IPS DF 4.7 (cell line): Measurements from ENCODE around the gene FAT1.

Source experiments
- DNase-seq: peaks from one replicate; pipeline ENCODE4 v3.0.0-alpha.2; 2013; ENCODE audit warnings: low spot score; ENCODE audit errors: extremely low read depth

FAT1 gene

GRCh38 chr4:186725469-186726425 is 2.1 kb upstream of the FAT1 start:
- DNase-seq, result no peak

GRCh38 chr4:186724864-186725468 is 1.3 kb upstream of the FAT1 start:
- no peak for DNase-seq

GRCh38 chr4:186724058-186724863 is 605 bp upstream of the FAT1 start:
- no peak for DNase-seq

DNA sequence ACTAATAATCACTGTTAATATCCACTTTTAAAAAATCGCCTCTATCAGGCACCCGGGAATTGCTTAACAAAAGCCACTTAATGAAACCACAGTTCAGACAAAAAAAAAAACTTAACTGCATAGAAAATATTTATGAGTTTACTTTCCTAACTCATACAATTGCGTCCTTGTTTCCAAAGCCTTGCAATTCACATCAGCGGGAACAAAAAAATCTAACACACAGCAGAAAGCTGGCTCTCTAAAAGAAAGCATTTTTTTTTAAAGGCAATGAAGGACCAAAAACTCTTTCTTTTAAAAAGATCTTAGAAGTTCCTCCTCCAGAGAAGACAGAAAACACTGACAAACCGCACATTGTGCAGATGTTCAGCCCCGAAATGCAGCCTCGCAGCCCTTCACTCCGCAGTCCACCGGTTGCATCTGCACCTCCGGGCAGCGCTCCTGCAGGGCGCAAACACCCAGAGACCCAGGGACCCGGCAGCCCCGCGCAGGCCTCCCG is 812 bp downstream of the FAT1 start:
- no peak for DNase-seq

- DNase-seq, result no peak
Observed at GRCh38 chr4:186719925-186720694, 3.5 kb downstream of the FAT1 start.

DNA sequence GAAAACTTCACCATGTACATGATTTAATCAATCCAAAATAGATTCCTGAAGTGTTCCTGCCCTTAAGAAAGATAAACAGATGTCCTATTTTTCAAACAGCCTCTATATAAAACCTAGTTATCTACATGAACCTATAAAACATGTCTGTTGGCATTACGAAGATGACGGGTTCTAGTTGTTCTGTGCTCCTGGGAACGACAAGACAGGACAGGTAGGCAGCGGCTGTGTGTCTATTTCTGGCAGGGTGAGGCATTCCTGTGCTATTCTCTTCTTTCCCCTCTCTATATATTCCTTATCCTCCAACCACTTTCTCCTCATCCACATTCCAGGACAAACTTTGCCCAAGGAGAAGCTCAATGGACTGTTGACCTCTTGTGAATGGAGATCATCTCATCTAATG is 6.1 kb downstream of the FAT1 start:
- DNase-seq, result no peak

DNA sequence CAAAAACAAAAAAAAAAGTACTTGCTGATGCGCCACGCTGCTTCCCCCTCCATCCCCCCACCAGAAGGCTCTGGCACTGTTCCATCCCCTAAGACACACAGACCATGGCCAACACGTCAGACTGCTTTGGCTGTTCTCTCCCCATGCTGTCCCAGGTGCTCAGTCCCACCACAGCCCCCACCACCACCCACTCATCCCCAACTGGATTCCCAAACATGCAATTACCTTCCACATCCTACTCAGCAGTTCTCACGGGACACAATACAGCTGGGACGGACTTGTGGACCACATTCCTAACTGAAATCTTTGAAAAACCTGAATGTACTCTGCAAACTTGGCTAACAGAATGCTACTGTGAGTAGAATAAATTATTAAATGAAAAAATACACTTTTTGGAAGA is 8.6 kb downstream of the FAT1 start:
- no peak for DNase-seq

- DNase-seq, result no peak
Observed at GRCh38 chr4:186714006-186714675, 9.5 kb downstream of the FAT1 start.

DNA sequence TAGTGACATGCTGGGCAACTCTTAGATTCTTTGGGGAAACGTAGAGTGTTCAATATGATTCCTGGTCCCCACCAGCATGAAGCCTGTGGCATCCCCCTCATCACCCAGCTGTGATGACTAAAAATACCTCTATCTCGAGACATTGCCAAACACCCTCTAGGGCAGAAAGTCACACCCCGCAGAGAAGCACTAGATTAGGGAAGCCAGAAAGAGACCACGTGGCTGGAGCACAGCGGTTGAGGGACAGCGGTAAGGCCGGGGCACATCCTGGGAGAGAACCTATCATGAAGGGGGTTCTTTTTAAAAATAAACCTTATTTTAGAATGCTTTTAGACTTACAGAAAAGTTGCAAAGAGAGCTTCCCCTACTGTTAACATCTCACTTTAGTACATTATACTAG is 11.0 kb downstream of the FAT1 start:
- no peak for DNase-seq

- no peak for DNase-seq
Observed at GRCh38 chr4:186710521-186711119, 13.0 kb downstream of the FAT1 start.

DNA sequence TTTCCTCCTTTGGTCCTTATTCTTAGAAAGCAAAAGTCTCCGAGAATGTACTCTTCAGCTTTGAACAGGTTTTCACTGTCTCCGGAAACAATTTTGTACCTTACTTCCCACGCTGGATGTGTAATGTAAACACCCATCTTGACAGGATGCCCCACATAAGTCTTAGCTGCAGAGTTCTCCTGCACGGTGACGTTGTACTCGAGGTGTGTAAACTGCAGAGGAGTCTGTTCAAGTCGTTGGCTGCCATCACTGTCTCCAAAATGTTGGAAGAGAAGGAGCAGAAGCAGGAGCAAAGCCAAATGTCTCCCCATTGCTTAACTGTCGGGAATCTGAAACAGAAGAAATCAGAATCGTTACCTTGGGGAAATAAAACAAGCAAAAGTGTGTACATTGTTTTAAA is 14.1 kb downstream of the FAT1 start:
- no peak for DNase-seq

DNA sequence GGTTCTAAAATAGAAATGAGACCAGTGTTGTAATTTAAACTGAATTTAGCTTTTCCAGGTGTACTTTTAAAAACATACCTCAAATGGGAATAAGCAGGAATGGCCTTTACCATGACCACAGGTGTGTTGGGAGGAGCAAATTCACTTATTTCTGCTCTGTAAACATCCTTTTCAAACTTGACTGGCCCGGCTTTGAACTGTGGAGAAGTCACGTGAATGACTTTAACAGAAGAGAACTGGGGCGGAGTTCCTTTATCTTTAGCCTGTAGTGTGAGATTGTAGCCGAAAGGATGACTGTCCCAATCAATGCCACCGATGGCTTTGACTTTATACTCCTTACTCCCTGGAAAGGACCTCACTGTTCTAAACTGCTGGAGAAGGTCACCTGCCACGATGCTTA is 15.1 kb downstream of the FAT1 start:
- DNase-seq, result no peak

DNA sequence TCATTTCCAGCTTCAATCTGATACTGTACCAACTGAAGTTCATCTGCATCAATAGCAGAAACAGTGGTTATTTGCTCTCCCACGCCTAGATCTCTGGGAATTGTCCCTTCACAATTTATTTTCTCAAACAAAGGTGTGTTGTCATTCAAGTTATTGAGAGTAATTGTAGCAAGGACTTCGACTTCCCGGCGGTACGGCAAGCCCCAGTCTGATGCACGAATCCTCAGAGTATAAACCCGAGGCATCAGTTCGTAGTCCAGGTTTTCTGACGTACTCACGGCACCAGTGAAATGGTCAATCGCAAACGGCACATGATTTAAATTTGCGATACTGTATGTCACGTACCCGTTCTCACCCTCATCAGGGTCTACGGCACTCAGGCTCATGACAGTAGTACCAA is 15.7 kb downstream of the FAT1 start:
- no peak for DNase-seq

- DNase-seq, result no peak
Observed at GRCh38 chr4:186707574-186707973, 16.1 kb downstream of the FAT1 start.

GRCh38 chr4:186704057-186704456 is 19.6 kb downstream of the FAT1 start:
- no peak for DNase-seq

DNA sequence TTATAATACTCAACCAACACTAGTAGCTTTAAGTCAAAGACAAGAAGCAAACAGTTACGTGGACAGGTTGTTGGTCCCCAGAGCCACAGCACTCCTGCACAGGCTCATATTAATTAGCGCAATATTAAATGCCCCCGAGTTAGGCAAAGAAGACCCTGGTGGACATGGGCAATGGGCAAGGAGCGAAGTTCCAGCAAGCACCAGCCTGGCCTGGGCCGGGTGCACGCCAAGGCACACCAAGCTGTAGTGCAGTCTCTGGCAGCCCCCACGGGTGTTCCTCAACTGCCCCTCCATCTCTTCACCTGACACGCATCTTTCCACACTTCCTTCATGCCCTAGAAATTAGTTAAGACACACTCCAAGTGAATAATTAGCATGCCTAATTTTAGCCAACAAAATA is 20.1 kb downstream of the FAT1 start:
- no peak for DNase-seq

GRCh38 chr4:186702940-186703339 is 20.7 kb downstream of the FAT1 start:
- no peak for DNase-seq

DNA sequence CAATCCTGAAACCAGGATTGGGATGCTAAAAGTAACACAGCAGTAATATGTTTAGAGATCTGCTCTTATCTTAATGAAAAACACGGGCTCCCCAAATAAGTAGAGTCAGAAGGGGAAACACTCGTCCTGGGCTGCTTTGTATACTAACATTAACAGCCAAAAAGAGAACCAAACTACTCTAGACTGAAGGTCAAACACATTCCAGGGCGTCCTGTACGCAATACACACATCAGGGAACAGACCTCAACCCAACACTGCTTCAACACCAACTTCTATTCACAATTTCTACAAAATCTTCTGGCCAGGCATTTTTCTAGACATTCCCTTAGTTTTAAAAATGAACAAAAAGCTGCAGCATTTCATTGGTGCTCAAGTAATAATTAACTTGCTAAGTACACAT is 21.4 kb downstream of the FAT1 start:
- DNase-seq, result no peak

DNA sequence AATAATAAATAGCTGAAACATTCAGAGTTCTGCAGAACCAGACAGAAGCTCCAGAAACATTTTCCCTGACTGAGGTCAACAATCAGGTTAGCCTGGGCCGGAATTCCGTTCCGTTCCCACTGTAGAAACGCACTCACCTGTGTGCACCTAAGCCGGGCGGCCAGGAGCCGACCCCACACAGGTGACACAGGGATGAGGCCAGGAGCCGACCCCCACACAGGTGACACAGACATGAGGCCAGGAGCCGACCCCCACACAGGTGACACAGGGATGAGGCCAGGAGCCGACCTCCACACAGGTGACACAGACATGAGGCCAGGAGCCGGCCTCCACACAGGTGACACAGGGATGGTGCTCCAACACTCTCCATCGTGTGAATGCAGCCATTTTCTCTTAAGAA is 21.9 kb downstream of the FAT1 start:
- no peak for DNase-seq

DNA sequence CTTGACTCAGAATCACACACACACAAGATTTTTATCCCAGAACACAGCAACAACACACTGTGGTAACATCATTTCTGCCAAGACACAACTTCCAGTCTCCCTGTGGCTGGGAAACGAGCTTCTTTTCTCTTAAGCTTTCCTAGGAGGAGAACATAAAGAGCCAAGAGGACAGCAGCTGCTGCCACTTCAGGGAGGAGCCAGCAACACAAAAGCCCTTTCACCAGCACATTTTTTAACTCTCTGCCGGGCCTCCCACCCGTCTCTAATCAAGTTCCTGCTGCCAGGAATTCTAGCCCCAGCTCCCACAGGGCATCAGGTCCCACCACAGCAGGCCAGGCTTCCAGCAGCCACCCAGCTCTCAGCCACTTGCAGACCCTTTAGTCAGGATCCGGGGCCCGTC is 22.4 kb downstream of the FAT1 start:
- DNase-seq, result no peak
